ENCODE measurements around the gene EYS.

- TF ChIP-seq POLR2A (IDR thresholded peaks at IDR 0.05) = no peak
- no peak for TF ChIP-seq CTCF (IDR thresholded peaks at IDR 0.05)
- TF ChIP-seq POLR2AphosphoS5 (IDR thresholded peaks at IDR 0.05) = no peak
- TF ChIP-seq EP300 (IDR thresholded peaks at IDR 0.05) = no peak
Observed at GRCh38 chr6:63750400-63750799, 1956.6 kb downstream of the EYS start.

Measured in gastroesophageal sphincter (tissue), 3 donors.